Pancreas (tissue), 10 donors: ENCODE measurements around the gene MEIOC. TPM values are rescaled to one million over a fixed set of nuclear protein-coding genes. Genes with fewer than 3 reads are reported as not detected.

Experiments
- ATAC-seq, 4 donors: fragments of 200-7000 bp; cut with Tn5 transposase; one replicate each; pipeline versions ENCODE4 v1.8.0 to v1.9.1; 2020; ENCODE audit warnings: mild to moderate bottlenecking in 4 of 4, moderate library complexity in 4 of 4
- DNase-seq, 6 donors: peaks; one replicate each; pipeline ENCODE4 v3.0.0-alpha.2; 2020
- FAIRE-seq: peaks from 2 replicates; lab custom pipeline; 2012; peaks lifted over from hg19 to GRCh38; lab: Jason Lieb, UNC
- H3K27ac ChIP-seq, 4 donors: fragments of 200-600 bp; sonication (generic); 1 replicate in 3 of 4; 2 replicates in 1 of 4; pipeline versions ENCODE4 v1.5.0 to v1.8.0; 2020
- H3K27me3 ChIP-seq, 4 donors: fragments of 200-600 bp; one replicate each; pipeline ENCODE4 v1.8.0; 2021
- H3K36me3 ChIP-seq, 3 donors: fragments of 200-600 bp; sonication (generic) in 1 of 3; one replicate each; pipeline versions ENCODE4 v1.5.0 to v1.8.0; 2020 to 2021
- H3K4me1 ChIP-seq, 3 donors: fragments of 200-600 bp; one replicate each; pipeline ENCODE4 v1.8.0; 2021
- H3K4me3 ChIP-seq, 4 donors: fragments of 200-600 bp; sonication (generic) in 2 of 4; one replicate each; pipeline versions ENCODE4 v1.5.0 to v1.8.0; 2020 to 2021
- H3K9me3 ChIP-seq, 4 donors: fragments of 200-600 bp; one replicate each; pipeline ENCODE4 v1.8.0; 2021
- CTCF ChIP-seq, 4 donors: fragments of 200-600 bp; sonication (generic) in 3 of 4; IDR thresholded peaks; one replicate each; pipeline versions ENCODE4 v1.5.0 to v1.8.0; 2021; ENCODE audit warnings: antibody characterized with exemption in 4 of 4
- WGBS, 2 donors: extraction: QIAGEN DNeasy Blood & Tissue Kit; methylation state at CpG; one replicate each; pipeline ENCODE4 v1.1.7; 2013; 5-methylcytosine and 5-hydroxymethylcytosine counted together
- intact Hi-C, 3 donors: fragments of 100-400 bp; cut with DNase I; formaldehyde crosslinking; loops; one replicate each; pipeline versions ENCODE4 v1.11.1 to v1.14.2; 2022
- polyA plus RNA-seq, 2 donors: library from polyadenylated mRNA; stranded (reverse); fragments of 200-250 nt; gene quantifications; one replicate each; pipeline ENCODE4 v1.2.3, GENCODE V29; 2013
- total RNA-seq, 6 donors: library from RNA; stranded (reverse); fragmentation: NEBNext Ultra II Directional in 4 of 6; extraction: Animal tissue kit (Norgen Biotek cat#: 25700) in 4 of 6; gene quantifications; one replicate each; pipeline versions ENCODE4 v1.2.1 to v1.2.4, GENCODE V29; 2021 to 2023
- donor health status: healthy with polysubstance abuse.
- donor health status: DM: no; HTN: no; CAD: no; lungs with moderate emphysema.
- donor health status: DM: no; HTN: no; CAD: no.
- donor health status: control.
- donor health status: control.
- donor health status: Bipolar disorder and iron deficiency.
- donor health status: DM: yes; HTN: yes; CAD: no.
- donor health status: DM: no; HTN: no; CAD: no.
- donor health status: DM: no; HTN: no; CAD: no.
- donor health status: DM: yes; HTN: yes; CAD: no.

MEIOC gene
- total and polyA plus RNA-seq, 8 donors = not detected

- Histone ChIP-seq H3K27me3 (no peaks in the 10 kb centered on the region), H3K36me3 (no peaks in the 10 kb centered on the region), H3K9me3 (no peaks in the 10 kb centered on the region), H3K4me3 (no peak overlapping the region), H3K27ac (no peak overlapping the region), H3K4me1 (no peaks in the 10 kb centered on the region)
- no peak for ATAC-seq
- no peak for TF ChIP-seq CTCF (IDR thresholded peaks at IDR 0.05)
- DNase-seq = no peak
- FAIRE-seq = no peak
- intact Hi-C loops = no loop called here
- WGBS, 2 donors = 64 to 76% methylated on average over 12 of the region's 12 CpGs
Measured at GRCh38 chr17:44645341-44645740, 10.9 kb upstream of the MEIOC start.

- H3K36me3 ChIP-seq = no peaks in the 10 kb centered on the region
- FAIRE-seq (no peak), ATAC-seq (no peak), DNase-seq (no peak)
- no peaks in the 10 kb centered on the region for H3K4me1 ChIP-seq
- H3K27ac ChIP-seq = no peak overlapping the region
- no peak for TF ChIP-seq CTCF (IDR thresholded peaks at IDR 0.05)
- H3K27me3 ChIP-seq = no peaks in the 10 kb centered on the region
- no peak overlapping the region for H3K4me3 ChIP-seq
- H3K9me3 ChIP-seq = no peaks in the 10 kb centered on the region
- 64 to 74% methylated on average over 4 of the region's 4 CpGs for WGBS, 2 donors
- intact Hi-C loops = no loop called here
Measured at GRCh38 chr17:44646280-44646679, 10.0 kb upstream of the MEIOC start.

GRCh38 chr17:44647736-44648135 lies 8.5 kb upstream of the MEIOC start:
- Histone ChIP-seq H3K9me3 (no peaks in the 10 kb centered on the region), H3K4me3 (no peak overlapping the region), H3K27me3 (no peaks in the 10 kb centered on the region), H3K36me3 (no peaks in the 10 kb centered on the region), H3K4me1 (no peaks in the 10 kb centered on the region), H3K27ac (no peak overlapping the region)
- ATAC-seq (no peak), DNase-seq (no peak), FAIRE-seq (no peak)
- intact Hi-C loops = no loop called here
- no peak for TF ChIP-seq CTCF (IDR thresholded peaks at IDR 0.05)

GRCh38 chr17:44648963-44649362 lies 7.3 kb upstream of the MEIOC start:
- intact Hi-C loops = no loop called here
- FAIRE-seq (no peak), ATAC-seq (no peak), DNase-seq (no peak)
- H3K4me1 ChIP-seq = no peaks in the 10 kb centered on the region
- no peak for TF ChIP-seq CTCF (IDR thresholded peaks at IDR 0.05)
- no peaks in the 10 kb centered on the region for H3K9me3 ChIP-seq
- H3K4me3 ChIP-seq = no peak overlapping the region
- H3K27me3 ChIP-seq = peaks cover 0 to 3% (median 0%) of the 10 kb centered on the region in 4 donors
- H3K36me3 ChIP-seq = no peaks in the 10 kb centered on the region
- no peak overlapping the region for H3K27ac ChIP-seq
- 42 to 62% methylated on average over 2 of the region's 2 CpGs for WGBS, 2 donors

- no peak for ATAC-seq
- no peaks in the 10 kb centered on the region for H3K36me3 ChIP-seq
- no peak for TF ChIP-seq CTCF (IDR thresholded peaks at IDR 0.05)
- no peak for FAIRE-seq
- H3K4me1 ChIP-seq = no peaks in the 10 kb centered on the region
- peaks cover 0 to 13% (median 1%) of the 10 kb centered on the region in 4 donors for H3K27me3 ChIP-seq
- 61 to 66% methylated on average over 5 of the region's 5 CpGs for WGBS, 2 donors
- no peak overlapping the region for H3K27ac ChIP-seq
- H3K9me3 ChIP-seq = no peaks in the 10 kb centered on the region
- no peak for DNase-seq
- no peak overlapping the region for H3K4me3 ChIP-seq
- intact Hi-C loops = no loop called here
Measured at GRCh38 chr17:44651228-44651627, 5.0 kb upstream of the MEIOC start.
